ENCODE results near the gene IL6. TPM values are rescaled to one million over a fixed set of nuclear protein-coding genes. Genes with fewer than 3 reads are reported as not detected.
A peak's percentile ranks its signal among the peaks of the same experiment; 100 is the strongest.

IL6 gene
- total and polyA plus RNA-seq, 2 donors (not counting 1 experiment from before 2014, with no cell fraction given), result 2.6 to 222 TPM

- no peaks in the 10 kb centered on the region for H3K9me3 Mint-ChIP-seq (ENCODE audit: insufficient read depth)
- peak overlapping the region; percentile 88 for H3K27ac Mint-ChIP-seq
- WGBS (ENCODE audit: insufficient coverage), result no CpG with 5 or more reads among the region's 3 CpGs
- Histone ChIP-seq H4K20me1 (ENCODE audit: control insufficient read depth, insufficient read depth, low read length, poor library complexity, severe bottlenecking) (no peaks in the 10 kb centered on the region), H3K27me3 (replicated peaks in 1 of 4; ENCODE audit: control extremely low read depth in 1 of 4, control insufficient read depth in 3 of 4, insufficient read depth in 4 of 4, low read length in 3 of 4) (no peaks in the 10 kb centered on the region), H3K4me2 (replicated peaks; ENCODE audit: low read depth, low read length, poor library complexity, severe bottlenecking) (peak overlapping the region; percentile 81), H3K4me1 (ENCODE audit: control insufficient read depth in 2 of 2, insufficient read depth in 2 of 2, low read length in 2 of 2) (peaks cover 66 to 68% of the 10 kb centered on the region in 2 donors), H3K4me3 (ENCODE audit: control extremely low read depth in 1 of 5, extremely low read depth in 1 of 5, insufficient read depth in 1 of 5, low read depth in 2 of 5, low read length in 4 of 5) (peak overlapping the region in 4 of 5 experiments; percentile 58 to 70 (median 66)), H3K27ac (ENCODE audit: low read length in 2 of 2) (peak overlapping the region; percentile 90 to 94), H3K79me2 (ENCODE audit: control insufficient read depth, insufficient read depth, low read length) (peaks cover 29% of the 10 kb centered on the region), H3K36me3 (replicated peaks in 1 of 2; ENCODE audit: control extremely low read depth in 1 of 2, control insufficient read depth in 1 of 2, extremely low read depth in 1 of 2, insufficient read depth in 2 of 2, low read length in 1 of 2) (no peaks in the 10 kb centered on the region), H3K9ac (ENCODE audit: low read length) (peak overlapping the region; percentile 72), H3K9me3 (ENCODE audit: control extremely low read depth in 1 of 3, control insufficient read depth in 2 of 3, insufficient read depth in 1 of 3, low read length in 2 of 3) (no peaks in the 10 kb centered on the region), H2AFZ (ENCODE audit: insufficient read depth, low read depth, low read length, poor library complexity, severe bottlenecking) (peak overlapping the region; percentile 58)
- DNase-seq, result no peak
- H3K27me3 Mint-ChIP-seq, result peaks cover under 1% of the 10 kb centered on the region
- H3K4me3 Mint-ChIP-seq, result peak overlapping the region; percentile 80
- no peak for ATAC-seq (ENCODE audit: low read depth)
- TF ChIP-seq EZH2 (IDR thresholded peaks at IDR 0.05; ENCODE audit: borderline replicate concordance, insufficient read depth, low read depth, low read length, poor library complexity, severe bottlenecking) (no peak), CTCF (IDR thresholded peaks at IDR 0.05) (no peak)
- CTCF ChIA-PET, result interaction anchor here (0.7 to 20.7 kb wide), 28 partner anchors 9 to 327 kb away, joined by 3 to 712 read pairs (median 6); partner anchors contain the start of gene HYCC1
- intact Hi-C loops (cut with micrococcal nuclease), result loop anchor here (2.0 to 5.0 kb wide), 4 partner anchors 15 to 285 kb away; partner anchors contain the start of gene HYCC1
- POLR2A ChIA-PET, result interaction anchor here (1.9 to 2.5 kb wide), 2 partner anchors 66 to 167 kb away, joined by 6 to 15 read pairs; no protein-coding TSS in a partner anchor
- peaks cover 70% of the 10 kb centered on the region for H3K4me1 Mint-ChIP-seq
Observed at GRCh38 chr7:22727714-22728035, 675 bp downstream of the IL6 start.

GRCh38 chr7:22728401-22729029 is 1.5 kb downstream of the IL6 start:
- H3K4me1 Mint-ChIP-seq, result peaks cover 61% of the 10 kb centered on the region
- H3K4me3 Mint-ChIP-seq, result peak overlapping the region; percentile 80
- H3K27ac Mint-ChIP-seq, result peak overlapping the region; percentile 23
- WGBS (ENCODE audit: insufficient coverage), result no CpG with 5 or more reads among the region's 1 CpG
- POLR2A ChIA-PET, result no interaction called here
- no peaks in the 10 kb centered on the region for H3K9me3 ChIP-seq (ENCODE audit: control extremely low read depth in 1 of 3, control insufficient read depth in 2 of 3, insufficient read depth in 1 of 3, low read length in 2 of 3)
- ATAC-seq (ENCODE audit: low read depth), result no peak
- peak overlapping the region; percentile 90 to 94 for H3K27ac ChIP-seq (ENCODE audit: low read length in 2 of 2)
- H4K20me1 ChIP-seq (ENCODE audit: control insufficient read depth, insufficient read depth, low read length, poor library complexity, severe bottlenecking), result no peaks in the 10 kb centered on the region
- peak overlapping the region; percentile 72 for H3K9ac ChIP-seq (ENCODE audit: low read length)
- peaks cover 58 to 60% of the 10 kb centered on the region in 2 donors for H3K4me1 ChIP-seq (ENCODE audit: control insufficient read depth in 2 of 2, insufficient read depth in 2 of 2, low read length in 2 of 2)
- H3K27me3 ChIP-seq (replicated peaks in 1 of 4; ENCODE audit: control extremely low read depth in 1 of 4, control insufficient read depth in 3 of 4, insufficient read depth in 4 of 4, low read length in 3 of 4), result no peaks in the 10 kb centered on the region
- H3K4me2 ChIP-seq (replicated peaks; ENCODE audit: low read depth, low read length, poor library complexity, severe bottlenecking), result peak overlapping the region; percentile 81
- CTCF ChIA-PET, result interaction anchor here (0.7 to 20.7 kb wide), 31 partner anchors 8 to 326 kb away, joined by 3 to 712 read pairs (median 5); partner anchors contain the start of gene HYCC1
- H3K4me3 ChIP-seq (ENCODE audit: control extremely low read depth in 1 of 5, extremely low read depth in 1 of 5, insufficient read depth in 1 of 5, low read depth in 2 of 5, low read length in 4 of 5), result peak overlapping the region in 4 of 5 experiments; percentile 58 to 70 (median 66)
- no peak overlapping the region for H2AFZ ChIP-seq (ENCODE audit: insufficient read depth, low read depth, low read length, poor library complexity, severe bottlenecking)
- intact Hi-C loops (cut with micrococcal nuclease), result loop anchor here (2.0 to 5.0 kb wide), 3 partner anchors 16 to 284 kb away; partner anchors contain the start of gene HYCC1
- peaks cover 3% of the 10 kb centered on the region for H3K27me3 Mint-ChIP-seq
- H3K9me3 Mint-ChIP-seq (ENCODE audit: insufficient read depth), result no peaks in the 10 kb centered on the region
- TF ChIP-seq EZH2 (IDR thresholded peaks at IDR 0.05; ENCODE audit: borderline replicate concordance, insufficient read depth, low read depth, low read length, poor library complexity, severe bottlenecking), result no peak
- TF ChIP-seq CTCF (IDR thresholded peaks at IDR 0.05), result peak; percentile 59
- no peaks in the 10 kb centered on the region for H3K36me3 ChIP-seq (replicated peaks in 1 of 2; ENCODE audit: control extremely low read depth in 1 of 2, control insufficient read depth in 1 of 2, extremely low read depth in 1 of 2, insufficient read depth in 2 of 2, low read length in 1 of 2)
- peaks cover 28% of the 10 kb centered on the region for H3K79me2 ChIP-seq (ENCODE audit: control insufficient read depth, insufficient read depth, low read length)
- DNase-seq, result peak; percentile 63

All from B cell (primary cell).